HG02798 (cell line): ENCODE results near the gene NTNG1.

Experiments used
- ATAC-seq: cut with Tn5 transposase; IDR thresholded peaks from one replicate; pipeline ENCODE4 v1.9.1; 2021; ENCODE audit warnings: mild to moderate bottlenecking; ENCODE audit not compliant: unreplicated experiment, poor library complexity

NTNG1 gene

GRCh38 chr1:107378866-107379265 is 238.0 kb downstream of the NTNG1 start:
- no peak for ATAC-seq

GRCh38 chr1:107379826-107380225 is 239.0 kb downstream of the NTNG1 start:
- no peak for ATAC-seq

GRCh38 chr1:107389410-107390396 is 248.9 kb downstream of the NTNG1 start:
- no peak for ATAC-seq

GRCh38 chr1:107394301-107394700 is 253.5 kb downstream of the NTNG1 start:
- ATAC-seq: no peak

GRCh38 chr1:107401704-107402103 is 260.9 kb downstream of the NTNG1 start:
- no peak for ATAC-seq

GRCh38 chr1:107404756-107405155 is 263.9 kb downstream of the NTNG1 start:
- no peak for ATAC-seq

GRCh38 chr1:107405236-107405635 is 264.4 kb downstream of the NTNG1 start:
- ATAC-seq: no peak

- no peak for ATAC-seq
Observed at GRCh38 chr1:107407011-107407410, 266.2 kb downstream of the NTNG1 start.

GRCh38 chr1:107413546-107413945 is 272.7 kb downstream of the NTNG1 start:
- ATAC-seq: no peak

GRCh38 chr1:107413951-107414350 is 273.1 kb downstream of the NTNG1 start:
- ATAC-seq: no peak

- no peak for ATAC-seq
Observed at GRCh38 chr1:107414550-107414949, 273.7 kb downstream of the NTNG1 start.

GRCh38 chr1:107415241-107415640 is 274.4 kb downstream of the NTNG1 start:
- no peak for ATAC-seq

- ATAC-seq: no peak
Observed at GRCh38 chr1:107419003-107419402, 278.2 kb downstream of the NTNG1 start.

GRCh38 chr1:107422901-107423300 is 282.1 kb downstream of the NTNG1 start:
- ATAC-seq: no peak

GRCh38 chr1:107430540-107431228 is 289.8 kb downstream of the NTNG1 start:
- peak; percentile 94 for ATAC-seq

GRCh38 chr1:107432108-107432507 is 291.3 kb downstream of the NTNG1 start:
- no peak for ATAC-seq

GRCh38 chr1:107433068-107433467 is 292.2 kb downstream of the NTNG1 start:
- ATAC-seq: no peak

- ATAC-seq: no peak
Observed at GRCh38 chr1:107433635-107434360, 293.0 kb downstream of the NTNG1 start.

GRCh38 chr1:107434361-107434693 is 293.5 kb downstream of the NTNG1 start:
- ATAC-seq: no peak

GRCh38 chr1:107436552-107437241 is 295.9 kb downstream of the NTNG1 start:
- ATAC-seq: no peak
